ENCODE measurements around the gene TBC1D7.

Gene TBC1D7

DNA sequence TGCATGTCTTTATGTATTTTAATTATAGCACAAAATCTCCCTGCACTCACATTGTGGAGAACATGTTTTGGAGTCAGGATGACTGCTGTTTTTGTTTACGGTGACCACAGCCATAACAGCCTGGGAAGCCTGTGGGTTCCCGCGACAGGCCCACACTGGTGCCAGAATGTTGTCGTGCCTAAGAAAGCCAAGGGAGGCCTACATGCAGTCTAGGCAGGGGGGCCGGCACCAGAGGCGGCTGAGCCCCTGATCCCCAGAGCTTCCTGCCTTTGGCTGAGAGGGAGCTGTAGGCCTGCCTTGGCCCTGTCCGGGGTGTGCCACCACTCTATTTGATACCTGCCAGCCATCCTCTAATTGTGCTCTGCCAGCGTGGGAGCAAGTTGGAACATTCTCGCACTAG is 46.7 kb downstream of the TBC1D7 start:
- Histone ChIP-seq H3K36me3 (peaks cover 79% of the 10 kb centered on the region), H3K4me1 (ENCODE audit: control insufficient read depth in 1 of 2, insufficient read depth in 1 of 2, low read depth in 1 of 2, low read length in 1 of 2) (peaks cover 61 to 83% of the 10 kb centered on the region in 2 experiments), H3K27me3 (no peaks in the 10 kb centered on the region), H3K27ac (peak overlapping the region; percentile 83), H3K9me3 (no peaks in the 10 kb centered on the region), H3K4me3 (ENCODE audit: low read depth in 1 of 2, low read length in 1 of 2) (no peak overlapping the region)
- TF ChIP-seq, protein P1, sequence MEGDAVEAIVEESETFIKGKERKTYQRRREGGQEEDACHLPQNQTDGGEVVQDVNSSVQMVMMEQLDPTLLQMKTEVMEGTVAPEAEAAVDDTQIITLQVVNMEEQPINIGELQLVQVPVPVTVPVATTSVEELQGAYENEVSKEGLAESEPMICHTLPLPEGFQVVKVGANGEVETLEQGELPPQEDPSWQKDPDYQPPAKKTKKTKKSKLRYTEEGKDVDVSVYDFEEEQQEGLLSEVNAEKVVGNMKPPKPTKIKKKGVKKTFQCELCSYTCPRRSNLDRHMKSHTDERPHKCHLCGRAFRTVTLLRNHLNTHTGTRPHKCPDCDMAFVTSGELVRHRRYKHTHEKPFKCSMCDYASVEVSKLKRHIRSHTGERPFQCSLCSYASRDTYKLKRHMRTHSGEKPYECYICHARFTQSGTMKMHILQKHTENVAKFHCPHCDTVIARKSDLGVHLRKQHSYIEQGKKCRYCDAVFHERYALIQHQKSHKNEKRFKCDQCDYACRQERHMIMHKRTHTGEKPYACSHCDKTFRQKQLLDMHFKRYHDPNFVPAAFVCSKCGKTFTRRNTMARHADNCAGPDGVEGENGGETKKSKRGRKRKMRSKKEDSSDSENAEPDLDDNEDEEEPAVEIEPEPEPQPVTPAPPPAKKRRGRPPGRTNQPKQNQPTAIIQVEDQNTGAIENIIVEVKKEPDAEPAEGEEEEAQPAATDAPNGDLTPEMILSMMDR (IDR thresholded peaks at IDR 0.05): no peak

DNA sequence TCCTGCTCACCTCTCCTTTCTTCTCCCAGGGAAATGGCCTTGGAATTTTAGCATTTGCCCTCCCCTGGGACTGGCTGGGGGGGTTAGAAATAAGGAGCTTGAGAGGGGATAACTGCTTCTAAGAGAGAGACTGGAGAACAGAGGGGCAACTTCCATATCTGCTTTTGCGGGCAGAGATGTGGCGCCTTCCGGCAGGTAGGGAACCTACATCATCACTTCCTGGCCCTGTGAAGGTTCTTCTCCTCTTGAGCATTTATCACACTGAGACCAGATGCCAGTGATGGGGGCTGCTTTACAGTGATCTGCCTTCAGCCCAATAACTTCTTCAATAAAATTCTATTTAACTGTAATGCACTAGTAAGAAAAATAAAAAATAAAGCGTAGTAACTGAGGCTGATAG is 48.1 kb downstream of the TBC1D7 start:
- Histone ChIP-seq H3K27me3 (no peaks in the 10 kb centered on the region), H3K9me3 (no peaks in the 10 kb centered on the region), H3K27ac (peak overlapping the region; percentile 83), H3K4me3 (ENCODE audit: low read depth in 1 of 2, low read length in 1 of 2) (peak overlapping the region; percentile 13 to 21), H3K4me1 (ENCODE audit: control insufficient read depth in 1 of 2, insufficient read depth in 1 of 2, low read depth in 1 of 2, low read length in 1 of 2) (peaks cover 53 to 80% of the 10 kb centered on the region in 2 experiments), H3K36me3 (peaks cover 73% of the 10 kb centered on the region)
- TF ChIP-seq, protein P1 (IDR thresholded peaks at IDR 0.05): no peak

DNA sequence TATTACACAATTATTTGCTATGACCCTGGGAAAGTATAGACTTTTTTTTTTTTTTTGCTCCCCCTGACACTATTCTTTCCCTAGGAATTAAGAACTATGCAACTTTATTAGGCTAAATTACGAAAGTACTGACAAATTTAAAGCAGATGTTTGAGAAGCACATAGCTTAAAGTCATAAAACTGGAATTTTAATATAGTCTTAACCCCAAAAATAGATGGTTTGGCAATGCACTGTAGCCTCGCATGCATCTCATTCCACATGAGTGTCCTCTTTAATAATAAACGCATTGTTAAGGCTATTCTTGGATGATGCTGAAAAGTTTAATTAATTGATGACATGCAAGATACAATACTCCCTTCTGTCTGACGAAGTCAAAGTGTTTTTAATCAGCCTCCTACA is 49.3 kb downstream of the TBC1D7 start:
- H3K27me3 ChIP-seq: no peaks in the 10 kb centered on the region
- peak overlapping the region; percentile 83 for H3K27ac ChIP-seq
- no peaks in the 10 kb centered on the region for H3K9me3 ChIP-seq
- H3K4me3 ChIP-seq (ENCODE audit: low read depth in 1 of 2, low read length in 1 of 2): no peak overlapping the region
- peaks cover 61% of the 10 kb centered on the region for H3K36me3 ChIP-seq
- TF ChIP-seq, protein P1 (IDR thresholded peaks at IDR 0.05): no peak
- peaks cover 54 to 82% of the 10 kb centered on the region in 2 experiments for H3K4me1 ChIP-seq (ENCODE audit: control insufficient read depth in 1 of 2, insufficient read depth in 1 of 2, low read depth in 1 of 2, low read length in 1 of 2)

DNA sequence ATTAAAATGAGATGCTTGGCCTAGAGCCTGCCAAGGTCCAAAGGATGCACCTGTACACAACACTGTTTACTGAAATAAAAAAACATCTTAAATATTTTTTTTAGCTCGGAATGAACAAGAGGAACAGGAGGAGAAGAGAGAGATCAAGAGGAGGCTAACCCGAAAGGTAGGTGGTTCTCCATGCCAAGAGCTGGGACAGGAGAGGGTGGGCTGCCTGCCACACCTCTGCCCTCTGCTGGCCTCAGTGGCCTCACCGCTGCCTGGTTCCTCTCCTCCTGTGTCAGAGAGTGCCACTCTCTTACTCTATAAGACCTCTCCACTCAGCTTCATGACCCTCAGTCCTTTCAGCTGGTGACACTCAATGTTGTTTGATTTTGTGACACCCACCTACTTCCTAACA is 50.2 kb downstream of the TBC1D7 start:
- H3K4me1 ChIP-seq (ENCODE audit: control insufficient read depth in 1 of 2, insufficient read depth in 1 of 2, low read depth in 1 of 2, low read length in 1 of 2): peaks cover 60 to 83% of the 10 kb centered on the region in 2 experiments
- peak overlapping the region; percentile 3 to 26 for H3K4me3 ChIP-seq (ENCODE audit: low read depth in 1 of 2, low read length in 1 of 2)
- TF ChIP-seq, protein P1 (IDR thresholded peaks at IDR 0.05): peak; percentile 9

DNA sequence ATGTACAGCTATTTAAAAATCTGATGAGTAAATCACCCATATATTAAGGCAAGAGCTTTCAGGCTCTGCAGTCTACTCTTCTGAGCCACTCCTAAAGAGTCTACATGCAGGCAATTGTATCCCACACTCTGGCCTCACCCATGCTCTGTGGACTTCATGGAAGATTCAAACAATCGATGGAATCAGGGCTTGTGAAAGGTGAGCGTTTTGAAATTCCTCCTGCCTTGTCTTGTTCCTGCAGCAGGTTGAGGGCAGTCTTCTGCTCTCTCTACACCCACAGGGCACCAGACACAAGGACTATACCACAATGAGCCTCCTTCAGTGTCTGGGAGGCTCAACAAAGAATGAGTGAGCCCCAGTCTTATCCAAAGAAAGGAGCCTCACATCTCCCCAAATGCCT is 51.1 kb downstream of the TBC1D7 start:
- Histone ChIP-seq H3K4me1 (ENCODE audit: control insufficient read depth in 1 of 2, insufficient read depth in 1 of 2, low read depth in 1 of 2, low read length in 1 of 2) (peaks cover 69 to 91% of the 10 kb centered on the region in 2 experiments), H3K36me3 (peaks cover 46% of the 10 kb centered on the region), H3K27ac (peak overlapping the region; percentile 79), H3K9me3 (no peaks in the 10 kb centered on the region), H3K27me3 (no peaks in the 10 kb centered on the region), H3K4me3 (ENCODE audit: low read depth in 1 of 2, low read length in 1 of 2) (no peak overlapping the region)
- TF ChIP-seq, protein P1 (IDR thresholded peaks at IDR 0.05): no peak

More for the DNA sequence above, 50.2 kb downstream of the TBC1D7 start:
- no peaks in the 10 kb centered on the region for H3K9me3 ChIP-seq
- H3K27ac ChIP-seq: peak overlapping the region; percentile 79
- H3K36me3 ChIP-seq: peaks cover 53% of the 10 kb centered on the region
- H3K27me3 ChIP-seq: no peaks in the 10 kb centered on the region
